ENCODE results near the gene E2F6.

Gene E2F6

DNA sequence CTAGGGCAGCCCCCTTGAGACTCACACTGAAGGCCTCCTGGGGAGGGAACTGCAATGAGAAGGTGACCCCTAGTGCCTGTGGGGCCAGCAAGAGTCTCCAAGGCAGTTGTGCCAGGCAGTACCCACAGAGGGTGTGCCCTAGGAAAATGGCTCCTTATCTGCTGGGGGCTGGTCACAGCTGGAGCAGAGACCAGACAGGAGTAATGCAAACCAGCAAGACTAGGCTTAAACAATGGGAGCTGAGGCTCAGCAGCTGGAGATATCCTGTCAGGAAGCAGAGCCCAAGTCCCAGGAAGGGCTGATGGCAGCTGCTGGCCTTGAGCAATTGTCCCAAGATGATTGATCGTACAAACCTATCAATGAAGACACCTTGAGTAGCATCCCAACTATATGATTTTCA lies 26.8 kb upstream of the E2F6 start:
- no peak for DNase-seq

DNA sequence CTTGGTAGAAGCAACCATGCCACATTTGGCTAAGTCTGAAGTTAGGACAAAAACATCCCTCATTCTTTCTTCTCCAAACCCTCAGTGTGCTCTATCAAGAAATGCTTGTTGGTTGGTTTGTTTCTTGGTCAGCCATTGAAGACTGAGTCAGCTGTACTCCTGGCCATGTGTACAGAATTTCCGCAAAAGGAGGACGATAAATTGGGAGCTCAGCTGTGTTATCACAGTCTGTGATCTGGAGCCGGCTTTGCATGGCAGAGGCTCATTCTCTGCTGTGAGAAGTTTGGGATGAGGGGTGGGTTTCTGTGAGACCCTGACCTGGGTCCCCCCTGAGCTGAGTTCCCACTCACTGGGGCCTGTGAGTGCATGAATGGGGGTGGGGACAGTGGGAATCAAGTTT lies 26.3 kb upstream of the E2F6 start:
- DNase-seq, result no peak

- DNase-seq, result no peak
Observed at GRCh38 chr2:11491348-11491933, 25.5 kb upstream of the E2F6 start.

DNA sequence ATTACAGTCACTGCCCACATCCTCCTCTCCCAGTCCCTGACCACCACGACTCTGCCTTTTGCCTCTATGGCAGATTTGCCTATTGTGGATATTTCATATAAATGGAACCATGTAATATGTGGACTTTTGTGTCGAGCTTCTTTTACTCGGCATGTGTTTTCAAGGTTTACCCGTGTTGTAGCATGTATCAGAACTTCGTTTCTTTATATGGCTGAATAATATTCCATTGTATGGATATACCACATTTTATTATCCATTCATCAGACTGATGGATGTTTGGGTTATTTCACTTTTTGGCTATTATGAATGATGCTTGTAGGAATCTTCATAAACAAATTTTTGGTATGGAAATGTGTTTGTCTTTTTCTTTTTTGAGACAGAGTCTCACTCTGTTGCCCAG lies 24.2 kb upstream of the E2F6 start:
- DNase-seq, result no peak

DNA sequence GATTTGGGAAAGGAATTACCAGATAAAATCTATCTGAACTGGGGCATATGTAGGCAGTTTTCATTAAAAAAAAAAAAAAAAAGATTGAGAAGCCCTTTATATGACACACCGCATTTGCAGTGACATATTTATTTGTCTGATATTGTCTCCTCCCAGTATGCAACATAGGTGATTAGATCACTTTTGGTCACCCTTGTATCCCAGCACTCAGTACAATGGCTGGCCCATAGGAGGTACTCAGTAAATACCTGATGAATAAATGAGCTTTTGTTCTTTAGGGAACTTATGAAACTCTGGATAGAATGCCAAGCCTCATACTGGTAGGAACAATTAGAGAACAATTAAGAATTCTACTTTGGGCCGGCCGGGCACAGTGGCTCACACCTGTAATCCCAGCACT lies 22.8 kb upstream of the E2F6 start:
- DNase-seq, result no peak

DNA sequence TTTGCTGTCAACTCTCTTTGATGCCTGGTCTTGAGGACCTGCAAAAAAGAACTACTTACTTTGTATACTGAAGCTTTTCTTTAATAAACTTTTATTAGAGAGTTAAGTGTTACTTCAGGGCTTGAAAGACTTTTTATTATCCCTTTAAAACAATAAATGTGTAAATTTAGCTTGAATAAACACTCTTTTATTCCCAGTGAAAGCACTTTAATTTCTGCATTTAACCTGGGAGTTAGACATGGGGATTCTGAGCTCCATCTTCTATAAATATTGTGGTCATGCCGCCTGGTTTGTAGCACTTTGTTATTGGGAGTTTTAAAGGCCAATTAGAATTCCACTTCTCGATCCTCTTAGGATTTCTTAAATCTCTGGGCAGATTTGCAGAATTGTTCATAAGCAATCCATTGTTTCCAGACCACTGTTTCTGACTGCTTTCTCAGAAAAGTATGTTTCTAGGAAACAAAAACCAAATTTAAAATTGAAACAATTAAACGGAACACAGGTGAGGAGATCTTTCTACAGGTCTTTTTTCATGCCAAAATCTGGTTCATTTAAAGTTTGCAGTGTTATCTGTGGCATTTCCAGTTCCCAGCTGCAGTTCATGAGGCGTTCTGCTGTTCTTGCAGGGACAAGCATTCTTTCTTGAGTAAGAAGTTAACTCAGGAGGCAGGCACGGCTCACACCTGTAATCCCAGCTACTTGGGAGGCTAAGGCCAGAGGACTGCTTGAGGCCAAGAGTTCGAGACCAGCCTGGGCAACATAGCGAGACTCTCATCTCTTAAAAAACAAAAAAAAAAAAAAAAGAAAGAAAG lies 18.1 kb upstream of the E2F6 start:
- no peak for DNase-seq

- DNase-seq, result no peak
Observed at GRCh38 chr2:11482473-11483035, 16.6 kb upstream of the E2F6 start.

DNA sequence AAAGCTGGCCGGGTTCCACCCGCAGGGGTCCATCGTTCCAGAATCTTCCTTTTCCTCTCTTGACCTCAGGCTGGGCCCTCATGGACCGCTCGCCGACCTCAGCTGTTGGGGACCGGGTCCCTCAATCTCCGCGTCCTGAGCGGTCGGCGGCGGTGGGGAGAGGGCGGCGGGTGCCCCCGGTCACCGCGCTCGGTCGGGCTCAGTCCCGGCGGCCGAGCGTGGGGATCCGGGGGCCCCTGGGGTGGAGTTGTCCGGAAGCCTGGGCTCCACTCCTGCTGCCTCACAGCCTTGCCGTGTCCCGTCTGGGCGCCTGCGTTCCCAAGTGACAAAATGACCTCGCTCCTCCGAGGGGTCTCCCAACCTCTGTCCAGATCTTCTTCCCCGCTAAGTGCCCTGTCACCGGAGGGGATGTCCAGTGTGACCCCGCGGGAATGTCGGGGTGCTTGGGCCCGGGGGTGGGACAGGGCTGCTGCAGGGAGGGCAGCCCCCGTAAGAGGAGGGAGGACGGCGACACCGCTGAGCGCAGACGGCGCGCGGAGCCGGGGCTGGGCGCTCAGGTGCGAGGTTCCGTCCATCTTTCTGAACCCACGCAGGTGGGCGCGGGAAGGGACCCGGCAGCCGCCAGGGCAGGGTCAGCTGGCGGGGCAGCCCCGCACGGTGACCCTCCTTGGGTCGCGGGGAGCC lies 16.0 kb upstream of the E2F6 start:
- no peak for DNase-seq

DNA sequence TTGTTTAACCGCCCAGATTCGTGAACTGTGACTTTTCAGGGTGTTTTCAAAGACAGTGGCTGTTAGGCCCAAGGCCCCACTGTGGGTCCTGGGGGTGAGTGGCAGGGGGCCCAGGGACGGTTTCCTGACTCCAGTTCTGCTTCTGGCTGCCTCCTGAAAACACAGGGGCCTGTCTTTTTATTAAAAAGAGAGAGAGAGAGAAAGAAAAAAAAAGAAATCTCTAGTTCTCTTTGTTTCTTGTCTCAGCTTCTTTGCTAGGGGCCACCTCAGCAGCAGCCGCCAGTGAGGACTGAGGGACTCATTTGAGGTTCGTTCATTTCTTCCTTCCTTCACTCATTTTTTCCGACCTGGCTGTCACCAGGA lies 15.4 kb upstream of the E2F6 start:
- no peak for DNase-seq

- no peak for DNase-seq
Observed at GRCh38 chr2:11480859-11481258, 14.9 kb upstream of the E2F6 start.

DNA sequence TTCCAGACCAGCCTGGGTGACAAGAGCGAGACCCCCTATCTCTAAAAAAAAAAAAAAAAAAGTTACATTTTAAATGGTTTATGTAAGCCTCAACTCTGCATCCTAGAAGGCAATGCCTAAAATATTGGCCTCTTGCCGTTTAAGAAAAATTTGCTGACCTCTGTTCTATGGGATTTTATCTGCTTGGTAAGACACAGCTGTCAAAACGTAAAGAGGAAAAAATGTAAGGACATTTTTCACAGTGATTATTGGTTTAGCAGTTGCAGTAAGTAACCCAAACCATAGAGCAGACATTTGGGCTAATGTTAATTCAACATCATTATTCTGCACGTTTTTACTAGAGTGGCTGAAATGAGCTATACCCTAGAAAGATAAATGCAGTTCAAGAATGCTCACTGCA lies 14.4 kb upstream of the E2F6 start:
- DNase-seq, result no peak

DNA sequence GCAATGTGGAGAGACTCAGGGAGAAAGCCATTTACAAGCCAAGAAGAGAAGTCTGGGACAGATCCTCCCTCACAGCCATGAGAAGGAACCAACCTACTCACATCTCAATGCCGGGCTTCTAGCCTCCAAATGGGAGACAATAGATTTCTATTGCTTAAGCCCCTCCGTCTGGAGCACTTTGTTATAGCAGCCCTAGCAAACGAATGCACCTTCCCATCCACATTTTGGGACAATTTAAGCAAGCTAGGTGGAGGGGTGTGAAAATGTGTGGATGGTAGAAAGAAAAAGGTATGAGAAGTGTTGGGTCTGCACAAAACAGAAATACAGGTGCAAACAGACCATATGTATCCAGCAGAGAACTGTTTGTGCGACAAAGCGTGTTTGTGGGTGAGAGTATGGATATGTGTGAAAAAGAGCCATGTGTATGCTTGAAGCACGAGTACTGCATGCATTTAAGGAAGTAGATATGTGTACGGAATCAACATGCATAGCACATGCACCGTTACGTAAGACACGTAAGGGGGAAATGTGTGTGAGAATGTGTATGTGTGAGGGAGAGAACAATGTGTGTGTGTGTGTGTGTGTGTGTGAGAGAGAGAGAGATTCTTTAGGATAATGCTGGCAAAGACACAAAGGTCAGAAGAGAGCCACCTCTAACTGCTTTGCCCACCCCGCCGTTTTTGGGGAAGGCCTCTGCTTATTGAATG lies 13.1 kb upstream of the E2F6 start:
- DNase-seq, result no peak

DNA sequence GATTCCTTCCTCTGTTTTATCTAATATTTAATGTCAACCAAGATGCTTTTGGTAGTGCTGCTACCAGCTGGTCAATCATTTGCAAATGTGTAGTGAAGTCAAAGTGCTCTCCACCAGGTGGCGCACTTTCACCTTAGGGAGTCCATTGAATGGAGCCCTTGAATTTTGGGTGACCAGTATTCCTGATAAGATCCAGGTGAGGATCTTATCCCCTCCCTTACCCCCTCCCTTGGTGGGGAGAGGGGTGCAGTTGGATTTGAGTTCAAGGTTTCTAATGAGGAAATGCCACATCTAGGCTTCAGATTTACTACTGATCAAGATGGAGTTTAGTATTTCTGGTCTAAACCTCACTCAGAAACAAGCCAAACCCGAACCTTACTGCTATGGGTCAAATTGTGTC lies 12.0 kb upstream of the E2F6 start:
- peak; percentile 52 for DNase-seq

GRCh38 chr2:11473659-11474433 lies 7.9 kb upstream of the E2F6 start:
- DNase-seq, result no peak

GRCh38 chr2:11467749-11468148 lies 1.8 kb upstream of the E2F6 start:
- DNase-seq, result no peak

- DNase-seq, result no peak
Observed at GRCh38 chr2:11467129-11467649, 1.2 kb upstream of the E2F6 start.

GRCh38 chr2:11466307-11467128 lies 557 bp upstream of the E2F6 start:
- no peak for DNase-seq

- no peak for DNase-seq
Observed at GRCh38 chr2:11465110-11465484, 864 bp downstream of the E2F6 start.

- no peak for DNase-seq
Observed at GRCh38 chr2:11459816-11460215, 6.1 kb downstream of the E2F6 start.

GRCh38 chr2:11458753-11459152 lies 7.2 kb downstream of the E2F6 start:
- DNase-seq, result no peak

DNA sequence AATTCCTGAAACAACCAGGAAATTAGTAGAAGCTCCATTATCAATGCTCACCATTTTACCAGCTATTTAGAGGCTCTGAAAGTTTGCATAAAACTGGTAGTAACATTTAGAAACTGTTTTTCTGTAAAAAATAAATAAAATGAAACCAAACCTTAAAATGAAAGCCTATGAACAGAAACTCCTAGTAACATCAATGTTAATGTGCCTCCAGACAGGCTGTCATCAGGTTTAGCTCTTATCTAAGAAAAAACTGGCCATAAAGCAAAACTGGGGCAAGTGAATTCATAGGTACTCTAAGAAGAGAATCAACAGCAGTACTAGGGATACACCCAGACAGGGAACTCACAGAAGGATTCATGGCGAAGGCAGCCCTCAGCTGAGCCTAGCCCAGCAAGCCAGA lies 8.0 kb downstream of the E2F6 start:
- no peak for DNase-seq

All from KG1 (cell line).